Mucosa of descending colon (tissue), 3 donors: ENCODE data around the gene LUZP1. TPM values are rescaled to one million over a fixed set of nuclear protein-coding genes. Genes with fewer than 3 reads are reported as not detected.

Source experiments
- ATAC-seq: fragments of 200-7000 bp; cut with Tn5 transposase; one replicate; pipeline ENCODE4 v1.9.1; 2020; ENCODE audit warnings: mild to moderate bottlenecking, moderate library complexity
- DNase-seq, 3 donors: peaks; one replicate each; pipeline ENCODE4 v3.0.0-alpha.2; 2020
- H3K36me3 ChIP-seq: fragments of 200-600 bp; one replicate; pipeline ENCODE4 v1.8.0; 2021; ENCODE audit warnings: low read depth, mild to moderate bottlenecking
- H3K4me1 ChIP-seq: fragments of 200-600 bp; one replicate; pipeline ENCODE4 v1.8.0; 2021; ENCODE audit warnings: low read depth, mild to moderate bottlenecking
- H3K4me3 ChIP-seq: fragments of 200-600 bp; one replicate; pipeline ENCODE4 v1.8.0; 2021; ENCODE audit warnings: mild to moderate bottlenecking
- H3K9me3 ChIP-seq: fragments of 200-600 bp; one replicate; pipeline ENCODE4 v1.8.0; 2021; ENCODE audit warnings: mild to moderate bottlenecking
- CTCF ChIP-seq: fragments of 200-600 bp; IDR thresholded peaks from one replicate; pipeline ENCODE4 v1.8.0; 2022; ENCODE audit warnings: antibody characterized with exemption, mild to moderate bottlenecking
- intact Hi-C, 2 donors: fragments of 100-400 bp; cut with DNase I in 1 of 2; cut with micrococcal nuclease in 1 of 2; formaldehyde crosslinking; loops; one replicate each; pipeline versions ENCODE4 v1.11.0 to v1.11.1; 2022; cut with DNase I, micrococcal nuclease
- long read RNA-seq, 2 donors: library from polyadenylated mRNA; unstranded; transcript quantifications; one replicate each; pipeline ENCODE4 v2.0.0, GENCODE V29; 2019 to 2021
- total RNA-seq, 3 donors: library from RNA; stranded (reverse); fragmentation: NEBNext Ultra II Directional in 2 of 3; extraction: Animal tissue kit (Norgen Biotek cat#: 25700) in 2 of 3; gene quantifications; one replicate each; pipeline versions ENCODE4 v1.2.1 to v1.2.4, GENCODE V29; 2021 to 2023
- donor health status: DM: no; HTN: no; CAD: no; lungs with moderate emphysema.
- donor health status: DM: no; HTN: no; CAD: no.
- donor health status: DM: no; HTN: yes; CAD: no.

The LUZP1 gene
- total RNA-seq: 10 to 100 TPM; 48.4 to 57.7 (median 52.0) TPM
- long read RNA-seq, donor 1, partial matches to known transcripts: 11 of 21 reads
- long read RNA-seq, donor 1, other reads (novel, unspliced or antisense): 8 of 21 reads
- long read RNA-seq, donor 2, transcript LUZP1-204 (4 exons, 1,190 nt): major isoform, 17 of 57 reads
- long read RNA-seq, donor 2, partial matches to known transcripts: 33 of 57 reads
- long read RNA-seq, donor 2, other reads (novel, unspliced or antisense): 7 of 57 reads

GRCh38 chr1:23168445-23169194, at the start of gene LUZP1:
Gene LUZP1 (minus strand): TSS chr1:23168856.
- ATAC-seq (peak; percentile 93), DNase-seq (peak; percentile 91 to 93 (median 91))
- Histone ChIP-seq H3K4me1 (peaks cover 31% of the 10 kb centered on the region), H3K36me3 (no peaks in the 10 kb centered on the region), H3K9me3 (no peaks in the 10 kb centered on the region), H3K4me3 (peak within 1 kb of the TSS; percentile 65)
- intact Hi-C loops: loop anchor here in 1 of 2 donors (5.0 kb wide), 1 partner anchor 66 kb away; no protein-coding TSS in a partner anchor
- TF ChIP-seq CTCF: no peak

- Histone ChIP-seq H3K9me3 (no peaks in the 10 kb centered on the region), H3K4me1 (peaks cover 13% of the 10 kb centered on the region), H3K36me3 (no peaks in the 10 kb centered on the region), H3K4me3 (no peak within 1 kb of the TSS)
- TF ChIP-seq CTCF: no peak
- ATAC-seq (peak; percentile 74), DNase-seq (peak in 2 of 3 donors; percentile 5 to 41)
- intact Hi-C loops: no loop called here
Observed at GRCh38 chr1:23217421-23218115, 48.9 kb upstream of the LUZP1 start, which contains the start of gene HTR1D. Gene HTR1D (minus strand): TSS chr1:23217502. CDS start chr1:23194219, 23,283 bp downstream.

- peak; percentile 54 for TF ChIP-seq CTCF
- Histone ChIP-seq H3K36me3 (no peaks in the 10 kb centered on the region), H3K4me3 (no peak overlapping the region), H3K4me1 (peaks cover 13% of the 10 kb centered on the region), H3K9me3 (no peaks in the 10 kb centered on the region)
- intact Hi-C loops: no loop called here
- peak; percentile 76 for ATAC-seq
- peak in 2 of 3 donors; percentile 28 to 47 for DNase-seq
Observed at GRCh38 chr1:23216771-23217420, 48.2 kb upstream of the LUZP1 start.

GRCh38 chr1:23215751-23216449, 47.2 kb upstream of the LUZP1 start:
- DNase-seq: no peak

More at GRCh38 chr1:23215751-23216449, 47.2 kb upstream of the LUZP1 start:
- Histone ChIP-seq H3K36me3 (no peaks in the 10 kb centered on the region), H3K9me3 (no peaks in the 10 kb centered on the region), H3K4me3 (no peak overlapping the region), H3K4me1 (peaks cover 13% of the 10 kb centered on the region)
- TF ChIP-seq CTCF: no peak
- intact Hi-C loops: no loop called here
- no peak for ATAC-seq
